Measurements from ENCODE around the gene ST7. TPM values are rescaled to one million over a fixed set of nuclear protein-coding genes. Genes with fewer than 3 reads are reported as not detected.

Gene ST7
- total RNA-seq, 1 donor: 19.9 TPM

GRCh38 chr7:116967254-116967922 lies 14.1 kb downstream of the ST7 start:
- no peak overlapping the region for H3K4me2 ChIP-seq (ENCODE audit: insufficient read depth, low read length)

GRCh38 chr7:116967983-116968382 lies 14.7 kb downstream of the ST7 start:
- no peaks in the 10 kb centered on the region for H3K9me3 ChIP-seq (ENCODE audit: low read depth, low read length)
- DNase-seq (ENCODE audit: insufficient read length, low spot score, missing footprints): no peak
- no peak overlapping the region for H2AFZ ChIP-seq (ENCODE audit: low read length)
- H3K79me2 ChIP-seq (ENCODE audit: insufficient read depth, low read length): peaks cover 74% of the 10 kb centered on the region
- H3K36me3 ChIP-seq (ENCODE audit: insufficient read depth, low read length): no peaks in the 10 kb centered on the region
- no peak for TF ChIP-seq CTCF (IDR thresholded peaks at IDR 0.05; ENCODE audit: extremely low read depth, low read depth, low read length)
- H3K4me3 ChIP-seq (ENCODE audit: insufficient read depth, low read length): no peak overlapping the region
- H4K20me1 ChIP-seq (ENCODE audit: insufficient read depth, low read length): peaks cover 23% of the 10 kb centered on the region
- H3K27me3 ChIP-seq (ENCODE audit: insufficient read depth, low read length): no peaks in the 10 kb centered on the region
- H3K4me1 ChIP-seq (ENCODE audit: insufficient read depth, low read length): no peaks in the 10 kb centered on the region
- H3K27ac ChIP-seq (ENCODE audit: low read depth, low read length): no peak overlapping the region
- H3K4me2 ChIP-seq (ENCODE audit: insufficient read depth, low read length): no peak overlapping the region

More at GRCh38 chr7:116967254-116967922, 14.1 kb downstream of the ST7 start:
- TF ChIP-seq CTCF (IDR thresholded peaks at IDR 0.05; ENCODE audit: extremely low read depth, low read depth, low read length): no peak
- Histone ChIP-seq H2AFZ (ENCODE audit: low read length) (no peak overlapping the region), H3K4me1 (ENCODE audit: insufficient read depth, low read length) (no peaks in the 10 kb centered on the region), H3K4me3 (ENCODE audit: insufficient read depth, low read length) (no peak overlapping the region), H3K27me3 (ENCODE audit: insufficient read depth, low read length) (no peaks in the 10 kb centered on the region), H4K20me1 (ENCODE audit: insufficient read depth, low read length) (peaks cover 28% of the 10 kb centered on the region), H3K36me3 (ENCODE audit: insufficient read depth, low read length) (no peaks in the 10 kb centered on the region), H3K27ac (ENCODE audit: low read depth, low read length) (no peak overlapping the region), H3K9me3 (ENCODE audit: low read depth, low read length) (no peaks in the 10 kb centered on the region), H3K79me2 (ENCODE audit: insufficient read depth, low read length) (peaks cover 74% of the 10 kb centered on the region)
- peak; percentile 4 for DNase-seq (ENCODE audit: insufficient read length, low spot score, missing footprints)

GRCh38 chr7:116968631-116969030 lies 15.3 kb downstream of the ST7 start:
- Histone ChIP-seq H3K4me2 (ENCODE audit: insufficient read depth, low read length) (no peak overlapping the region), H3K9me3 (ENCODE audit: low read depth, low read length) (no peaks in the 10 kb centered on the region), H3K27ac (ENCODE audit: low read depth, low read length) (no peak overlapping the region), H3K27me3 (ENCODE audit: insufficient read depth, low read length) (no peaks in the 10 kb centered on the region), H3K79me2 (ENCODE audit: insufficient read depth, low read length) (peaks cover 73% of the 10 kb centered on the region), H2AFZ (ENCODE audit: low read length) (no peak overlapping the region), H4K20me1 (ENCODE audit: insufficient read depth, low read length) (peaks cover 19% of the 10 kb centered on the region), H3K4me3 (ENCODE audit: insufficient read depth, low read length) (no peak overlapping the region), H3K36me3 (ENCODE audit: insufficient read depth, low read length) (no peaks in the 10 kb centered on the region), H3K4me1 (ENCODE audit: insufficient read depth, low read length) (no peaks in the 10 kb centered on the region)
- no peak for TF ChIP-seq CTCF (IDR thresholded peaks at IDR 0.05; ENCODE audit: extremely low read depth, low read depth, low read length)
- no peak for DNase-seq (ENCODE audit: insufficient read length, low spot score, missing footprints)

- Histone ChIP-seq H3K27ac (ENCODE audit: low read depth, low read length) (no peak overlapping the region), H3K79me2 (ENCODE audit: insufficient read depth, low read length) (peaks cover 65% of the 10 kb centered on the region), H3K9me3 (ENCODE audit: low read depth, low read length) (no peaks in the 10 kb centered on the region), H3K4me1 (ENCODE audit: insufficient read depth, low read length) (no peaks in the 10 kb centered on the region), H4K20me1 (ENCODE audit: insufficient read depth, low read length) (peaks cover 17% of the 10 kb centered on the region), H3K4me2 (ENCODE audit: insufficient read depth, low read length) (no peak overlapping the region), H3K4me3 (ENCODE audit: insufficient read depth, low read length) (no peak overlapping the region), H2AFZ (ENCODE audit: low read length) (no peak overlapping the region), H3K27me3 (ENCODE audit: insufficient read depth, low read length) (no peaks in the 10 kb centered on the region), H3K36me3 (ENCODE audit: insufficient read depth, low read length) (no peaks in the 10 kb centered on the region)
- DNase-seq (ENCODE audit: insufficient read length, low spot score, missing footprints): no peak
- no peak for TF ChIP-seq CTCF (IDR thresholded peaks at IDR 0.05; ENCODE audit: extremely low read depth, low read depth, low read length)
Measured at GRCh38 chr7:116969371-116969902, 16.1 kb downstream of the ST7 start.

Data from osteoblast (primary cell).